Neural cell (in vitro differentiated cells): ENCODE results near the gene DOCK10. TPM values are rescaled to one million over a fixed set of nuclear protein-coding genes. Genes with fewer than 3 reads are reported as not detected.

Experiments
- H2AFZ ChIP-seq: fragments of 200-600, 300-800 bp; sonication (generic), shearing (Covaris generic); 2 replicates; pipeline ENCODE4 v1.6.0; 2014; ENCODE audit warnings: low read depth, mild to moderate bottlenecking, antibody characterized with exemption, low read length, moderate library complexity
- H3F3A ChIP-seq: fragments of 200-600 bp; shearing (Covaris generic); 2 replicates; pipeline ENCODE4 v1.6.1; 2016; ENCODE audit warnings: mild to moderate bottlenecking, moderate library complexity, mixed read lengths, antibody characterized with exemption, low read length; ENCODE audit not compliant: insufficient read depth, poor library complexity, severe bottlenecking
- H3K27ac ChIP-seq: fragments of 200-600, 300-800 bp; sonication (generic), shearing (Covaris generic); 2 replicates; pipeline ENCODE4 v1.5.1; 2014; ENCODE audit warnings: mild to moderate bottlenecking, low read length, moderate library complexity
- H3K27me3 ChIP-seq: fragments of 300-800, 200-600 bp; sonication (generic), shearing (Covaris generic); 2 replicates; pipeline ENCODE4 v1.6.0; 2014; ENCODE audit warnings: mild to moderate bottlenecking, low read depth, low read length, moderate library complexity; ENCODE audit not compliant: insufficient read depth
- H3K36me3 ChIP-seq: fragments of 300-800, 200-600 bp; sonication (generic), shearing (Covaris generic); 2 replicates; pipeline ENCODE4 v1.5.1; 2014; ENCODE audit warnings: mild to moderate bottlenecking, antibody characterized with exemption, low read length, moderate library complexity; ENCODE audit not compliant: insufficient read depth
- H3K4me2 ChIP-seq: fragments of 300-800, 200-600 bp; sonication (generic), shearing (Covaris generic); 2 replicates; pipeline ENCODE4 v1.6.0; 2014; ENCODE audit warnings: mild to moderate bottlenecking, low read length
- H3K4me3 ChIP-seq: fragments of 300-800, 200-600 bp; sonication (generic), shearing (Covaris generic); 2 replicates; pipeline ENCODE4 v1.5.1; 2014; ENCODE audit warnings: mild to moderate bottlenecking, low read length, moderate library complexity
- H3K79me2 ChIP-seq: fragments of 200-600 bp; shearing (Covaris generic); replicated peaks from 2 replicates; pipeline ENCODE4 v1.6.0; 2014; ENCODE audit warnings: mild to moderate bottlenecking, low read length, moderate library complexity; ENCODE audit not compliant: insufficient read depth
- H3K9ac ChIP-seq: fragments of 300-800, 200-600 bp; sonication (generic), shearing (Covaris generic); 2 replicates; pipeline ENCODE4 v1.6.1; 2016; ENCODE audit warnings: mild to moderate bottlenecking, low read length, mixed read lengths
- H3K9me2 ChIP-seq: fragments of 200-600 bp; shearing (Covaris generic); 2 replicates; pipeline ENCODE4 v1.6.1; 2016; ENCODE audit warnings: mild to moderate bottlenecking, low read length, mixed read lengths; ENCODE audit not compliant: insufficient read depth
- H3K9me3 ChIP-seq: fragments of 200-600, 300-800 bp; sonication (generic), shearing (Covaris generic); 2 replicates; pipeline ENCODE4 v1.6.1; 2016; ENCODE audit warnings: mild to moderate bottlenecking, mixed run types, low read length, moderate library complexity, mixed read lengths
- H4K20me1 ChIP-seq: fragments of 200-600 bp; shearing (Covaris generic); 2 replicates; pipeline ENCODE4 v1.6.1; 2016; ENCODE audit warnings: mild to moderate bottlenecking, mixed run types; ENCODE audit not compliant: insufficient read depth
- EP300 ChIP-seq: fragments of 450-650 bp; conservative IDR thresholded peaks from 2 replicates; pipeline ENCODE4 v1.6.1; 2014; ENCODE audit warnings: antibody characterized with exemption, mild to moderate bottlenecking, moderate library complexity; ENCODE audit not compliant: poor library complexity, severe bottlenecking
- EZH2 ChIP-seq: fragments of 200-600, 300-800 bp; shearing (Covaris generic), sonication (generic); IDR thresholded peaks from 2 replicates; pipeline ENCODE4 v1.6.1; 2014; ENCODE audit warnings: antibody characterized with exemption, low read length, borderline replicate concordance, mild to moderate bottlenecking; ENCODE audit not compliant: insufficient read depth, poor library complexity, severe bottlenecking
- MXI1 ChIP-seq: fragments of 450-650 bp; conservative IDR thresholded peaks from 2 replicates; pipeline ENCODE4 v1.6.1; 2014; ENCODE audit warnings: antibody characterized with exemption, mild to moderate bottlenecking; ENCODE audit not compliant: poor library complexity, severe bottlenecking
- POLR2AphosphoS5 ChIP-seq: IDR thresholded peaks from 2 replicates; pipeline ENCODE4 v1.6.1; 2012
- RAD21 ChIP-seq: fragments of 450-650 bp; conservative IDR thresholded peaks from 2 replicates; pipeline ENCODE4 v1.6.1; 2014; ENCODE audit warnings: antibody characterized with exemption, mild to moderate bottlenecking, moderate library complexity
- REST ChIP-seq: IDR thresholded peaks from 2 replicates; pipeline ENCODE4 v1.6.1; 2012; ENCODE audit warnings: borderline replicate concordance
- SMC3 ChIP-seq: fragments of 450-650 bp; conservative IDR thresholded peaks from 2 replicates; pipeline ENCODE4 v1.6.1; 2014; ENCODE audit warnings: antibody characterized with exemption, mild to moderate bottlenecking, moderate library complexity; ENCODE audit not compliant: poor library complexity
- TAF1 ChIP-seq: IDR thresholded peaks from 2 replicates; pipeline ENCODE4 v1.6.1; 2012; ENCODE audit warnings: low read depth
- polyA plus RNA-seq: library from polyadenylated mRNA; depleted of rRNA; stranded (reverse); fragments of >200 nt; gene quantifications from 2 replicates; pipeline ENCODE4 v1.2.3, GENCODE V29; 2014
- TF ChIP-seq, protein P1 (sequence below): fragments of 450-650 bp; IDR thresholded peaks from 2 replicates; pipeline ENCODE4 v1.5.1; 2014; ENCODE audit warnings: antibody characterized with exemption, mild to moderate bottlenecking, moderate library complexity; ENCODE audit not compliant: poor library complexity, severe bottlenecking

Gene DOCK10
- polyA plus RNA-seq, 1 donor from 2014 or later = 0.37 TPM

- Histone ChIP-seq H3F3A (no peaks in the 10 kb centered on the region), H3K4me3 (no peak overlapping the region), H3K9me3 (no peaks in the 10 kb centered on the region), H3K9ac (no peak overlapping the region), H3K36me3 (no peaks in the 10 kb centered on the region), H3K9me2 (no peaks in the 10 kb centered on the region), H3K4me2 (no peak overlapping the region), H3K79me2 (no peaks in the 10 kb centered on the region), H3K27me3 (no peaks in the 10 kb centered on the region), H4K20me1 (no peaks in the 10 kb centered on the region), H2AFZ (no peak overlapping the region), H3K27ac (no peak overlapping the region)
- TF ChIP-seq TAF1 (no peak), EP300 (no peak), EZH2 (no peak), RAD21 (no peak)
Observed at GRCh38 chr2:224922142-224922727, 120.0 kb downstream of the DOCK10 start.

- Histone ChIP-seq H3K27ac (no peak overlapping the region), H3K27me3 (no peaks in the 10 kb centered on the region), H3F3A (no peaks in the 10 kb centered on the region), H3K9me2 (no peaks in the 10 kb centered on the region), H3K9me3 (no peaks in the 10 kb centered on the region), H3K4me2 (no peak overlapping the region), H3K4me3 (no peak overlapping the region), H3K36me3 (no peaks in the 10 kb centered on the region), H3K79me2 (no peaks in the 10 kb centered on the region), H3K9ac (no peak overlapping the region), H2AFZ (no peak overlapping the region), H4K20me1 (no peaks in the 10 kb centered on the region)
- TF ChIP-seq EZH2 (no peak), RAD21 (no peak), TAF1 (no peak), SMC3 (no peak), POLR2AphosphoS5 (no peak), MXI1 (no peak), EP300 (no peak), REST (no peak)
- TF ChIP-seq, protein P1, sequence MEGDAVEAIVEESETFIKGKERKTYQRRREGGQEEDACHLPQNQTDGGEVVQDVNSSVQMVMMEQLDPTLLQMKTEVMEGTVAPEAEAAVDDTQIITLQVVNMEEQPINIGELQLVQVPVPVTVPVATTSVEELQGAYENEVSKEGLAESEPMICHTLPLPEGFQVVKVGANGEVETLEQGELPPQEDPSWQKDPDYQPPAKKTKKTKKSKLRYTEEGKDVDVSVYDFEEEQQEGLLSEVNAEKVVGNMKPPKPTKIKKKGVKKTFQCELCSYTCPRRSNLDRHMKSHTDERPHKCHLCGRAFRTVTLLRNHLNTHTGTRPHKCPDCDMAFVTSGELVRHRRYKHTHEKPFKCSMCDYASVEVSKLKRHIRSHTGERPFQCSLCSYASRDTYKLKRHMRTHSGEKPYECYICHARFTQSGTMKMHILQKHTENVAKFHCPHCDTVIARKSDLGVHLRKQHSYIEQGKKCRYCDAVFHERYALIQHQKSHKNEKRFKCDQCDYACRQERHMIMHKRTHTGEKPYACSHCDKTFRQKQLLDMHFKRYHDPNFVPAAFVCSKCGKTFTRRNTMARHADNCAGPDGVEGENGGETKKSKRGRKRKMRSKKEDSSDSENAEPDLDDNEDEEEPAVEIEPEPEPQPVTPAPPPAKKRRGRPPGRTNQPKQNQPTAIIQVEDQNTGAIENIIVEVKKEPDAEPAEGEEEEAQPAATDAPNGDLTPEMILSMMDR = no peak
Observed at GRCh38 chr2:224919472-224920110, 122.7 kb downstream of the DOCK10 start.
